Right renal pelvis (tissue), 4 donors: Measurements from ENCODE around the gene LIMS2. TPM values are rescaled to one million over a fixed set of nuclear protein-coding genes. Genes with fewer than 3 reads are reported as not detected.

Source experiments
- DNase-seq, 4 donors: peaks; one replicate each; pipeline ENCODE4 v3.0.0-alpha.2; 2013; ENCODE audit warnings: low read depth in 4 of 4, low spot score in 3 of 4, missing footprints in 1 of 4
- polyA plus RNA-seq, 4 donors: library from polyadenylated mRNA; unstranded; fragments of 120-200 nt; gene quantifications; one replicate each; pipeline ENCODE4 v1.2.1, GENCODE V29; 2013; ENCODE audit not compliant: insufficient read length in 4 of 4

LIMS2 gene
- polyA plus RNA-seq, 4 donors, result 17.5 to 23.6 (median 21.2) TPM

DNA sequence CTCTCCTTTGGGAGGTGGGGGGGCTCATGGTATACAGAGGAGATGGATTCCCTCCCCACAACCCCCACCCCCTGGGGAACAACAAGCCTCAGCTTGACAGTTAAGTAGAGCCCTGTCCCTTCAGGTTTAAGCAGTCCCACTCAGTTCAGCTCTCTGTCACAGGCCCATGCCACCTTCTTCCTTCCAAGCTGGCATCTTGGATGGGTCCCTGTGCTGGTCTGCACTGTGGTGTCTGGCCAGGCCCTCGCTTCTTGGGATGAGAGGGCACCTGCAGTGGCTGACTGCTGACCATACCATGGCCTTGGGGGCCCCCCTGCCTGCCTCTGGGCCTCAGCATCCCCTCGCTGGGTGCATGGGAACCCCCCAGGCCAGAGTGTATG lies 49.8 kb downstream of the LIMS2 start:
- no peak for DNase-seq

DNA sequence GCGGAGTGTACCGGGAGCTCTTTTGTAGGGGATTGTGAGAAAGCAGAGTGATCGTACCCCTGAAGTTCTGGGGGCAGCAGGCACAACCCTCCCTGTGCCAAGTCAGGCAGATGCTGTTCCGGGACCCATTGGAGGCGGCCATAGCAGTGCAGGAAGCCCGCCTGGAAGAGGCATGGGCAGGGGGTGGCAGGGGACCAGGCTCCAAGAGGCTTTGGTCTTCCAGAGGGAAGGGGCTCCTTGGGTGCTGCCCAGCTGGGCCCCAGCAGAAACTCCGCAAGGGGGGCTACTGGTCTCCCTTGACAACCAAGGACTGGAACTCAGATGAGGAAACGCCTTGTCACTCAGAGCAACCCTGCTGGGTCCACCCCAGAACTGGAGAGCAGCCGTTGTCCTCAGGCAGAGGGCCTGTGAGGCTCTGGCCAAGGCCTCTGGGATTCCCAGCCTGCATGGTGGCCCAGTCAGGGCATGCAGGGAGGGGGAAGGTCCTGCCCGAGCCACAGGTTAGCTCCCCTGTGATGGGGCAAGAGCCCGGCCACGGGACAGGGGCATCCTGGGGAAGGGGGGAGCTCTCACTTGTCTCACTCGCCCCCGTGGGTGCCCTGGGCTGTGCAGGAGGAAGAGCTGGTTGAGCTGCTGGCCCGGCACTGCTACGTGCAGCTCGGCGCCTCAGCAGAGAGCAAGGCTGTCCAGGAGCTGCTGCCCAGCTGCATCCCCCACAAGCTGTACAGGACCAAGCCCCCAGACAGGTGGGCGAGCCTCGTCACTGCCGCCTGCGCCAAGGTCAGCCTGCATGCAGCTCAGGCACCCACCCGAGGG lies 50.4 kb downstream of the LIMS2 start:
- no peak for DNase-seq

DNA sequence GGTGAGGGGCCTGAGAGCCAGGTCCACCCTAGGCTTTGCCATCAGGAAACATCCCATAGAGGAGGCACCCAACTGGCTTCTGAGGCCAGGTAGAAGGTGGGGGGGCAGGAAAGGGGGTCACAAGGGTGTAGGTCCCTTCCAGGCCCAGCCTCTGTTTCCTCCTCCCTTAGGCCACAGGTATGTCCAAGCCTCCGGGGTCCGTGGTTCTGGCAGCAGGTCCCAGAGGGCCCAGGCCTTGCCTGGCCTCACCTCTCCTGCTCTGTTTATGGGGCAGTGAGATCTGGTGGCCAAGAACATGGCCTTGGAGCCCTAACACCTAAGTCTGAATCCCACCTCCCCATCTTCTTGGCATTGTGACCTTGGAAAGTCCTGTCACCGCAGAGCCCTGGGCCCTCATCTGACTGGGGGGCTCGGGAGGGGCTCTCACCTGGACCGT lies 51.0 kb downstream of the LIMS2 start:
- no peak for DNase-seq

DNA sequence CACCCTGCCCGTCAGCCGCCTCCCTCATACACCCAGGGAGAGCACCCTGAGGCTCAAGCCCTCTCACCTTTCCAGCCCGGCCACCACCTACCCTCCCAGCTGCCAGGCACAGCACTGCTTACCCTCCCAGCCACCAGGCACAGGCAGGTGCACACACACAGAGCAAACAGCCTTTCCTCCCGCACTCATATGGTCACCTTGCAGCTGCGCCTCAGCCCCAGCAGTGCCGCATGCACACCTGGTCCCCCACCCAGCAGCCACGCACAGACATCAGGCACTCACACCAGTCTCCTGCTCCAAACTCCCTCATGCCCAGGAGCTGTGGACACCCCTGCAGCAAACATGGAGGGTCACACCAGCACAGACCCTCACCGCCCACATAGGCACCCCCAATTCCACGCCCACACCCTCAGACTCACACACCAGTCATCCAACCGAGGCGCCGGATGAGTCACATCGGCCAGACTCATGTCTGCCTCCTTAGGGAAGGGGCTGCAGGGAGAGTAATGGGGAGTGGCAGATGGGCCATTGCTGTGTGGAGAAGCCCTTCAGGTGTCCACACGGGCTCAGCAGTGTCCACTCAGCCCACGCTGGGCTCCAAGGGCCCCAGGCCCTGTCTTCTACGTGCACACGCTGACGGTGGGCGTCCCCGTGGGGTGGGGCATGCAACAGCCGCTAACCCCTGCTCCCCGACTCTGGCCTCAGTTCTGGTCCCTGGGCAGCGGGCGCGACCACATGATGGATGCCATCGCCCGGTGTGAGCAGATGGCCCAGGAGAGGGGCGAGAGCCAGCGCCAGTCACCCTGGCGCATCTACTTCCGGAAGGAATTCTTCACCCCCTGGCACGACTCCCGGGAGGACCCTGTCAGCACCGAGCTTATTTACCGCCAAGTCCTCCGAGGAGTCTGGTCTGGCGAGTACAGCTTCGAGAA lies 51.7 kb downstream of the LIMS2 start:
- DNase-seq, result no peak

DNA sequence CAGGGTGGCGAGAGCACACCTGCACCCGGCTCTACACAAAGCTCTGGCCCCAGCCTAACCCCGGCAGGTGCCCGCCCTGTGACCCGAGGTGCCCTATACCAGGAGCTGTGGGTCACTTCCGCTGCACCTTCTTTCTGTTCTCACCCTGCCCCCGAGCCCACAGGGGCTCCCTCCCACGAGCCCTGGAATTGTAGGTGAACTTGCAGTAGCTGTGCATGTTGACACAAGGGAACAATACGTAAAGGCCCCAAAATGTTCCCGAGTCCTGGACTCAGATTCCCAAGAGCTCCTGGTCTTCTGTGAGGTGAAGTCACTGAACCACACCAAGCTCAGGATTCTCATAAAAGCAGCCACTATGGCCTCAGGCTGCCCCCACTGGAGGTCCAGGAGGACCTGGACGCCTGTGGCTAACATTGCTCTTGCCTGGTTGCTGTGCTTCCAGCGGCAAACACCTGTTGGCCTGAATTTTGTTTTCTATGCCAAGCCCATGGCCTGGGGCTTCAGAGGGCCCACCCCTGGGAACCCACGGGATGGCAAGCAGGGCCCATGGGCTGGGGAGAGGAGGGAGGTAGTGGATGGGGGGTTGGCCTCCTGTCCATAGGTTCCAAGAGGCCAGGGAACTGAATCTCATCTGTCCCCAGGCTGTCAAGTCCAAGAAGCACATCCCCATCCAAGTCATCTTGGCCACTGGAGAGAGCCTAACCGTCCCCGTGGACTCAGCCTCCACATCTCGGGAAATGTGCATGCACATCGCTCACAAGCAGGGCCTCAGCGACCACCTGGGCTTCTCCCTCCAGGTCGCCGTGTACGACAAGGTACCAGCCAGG lies 52.6 kb downstream of the LIMS2 start:
- no peak for DNase-seq

DNA sequence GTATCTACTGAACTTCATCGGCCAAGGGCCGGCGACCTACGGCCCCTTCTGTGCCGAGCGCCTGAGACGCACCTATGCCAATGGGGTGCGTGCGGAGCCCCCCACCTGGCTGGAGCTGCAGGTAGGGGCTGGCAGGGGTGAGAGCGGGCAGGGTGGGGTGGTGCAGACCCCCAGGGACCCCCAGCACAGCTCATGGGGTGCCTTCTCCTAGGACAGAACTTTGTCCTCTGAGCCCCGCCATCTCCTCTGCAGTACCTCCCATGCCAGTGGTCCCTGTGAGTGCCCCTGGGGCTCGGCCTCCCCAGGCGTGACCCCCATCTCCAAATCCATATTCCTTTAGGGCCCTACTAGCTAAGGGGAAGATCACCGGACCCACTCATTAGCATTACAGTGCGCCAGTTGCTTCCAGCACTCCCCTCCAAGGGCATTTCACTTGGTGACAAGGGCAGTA lies 53.3 kb downstream of the LIMS2 start:
- no peak for DNase-seq

DNA sequence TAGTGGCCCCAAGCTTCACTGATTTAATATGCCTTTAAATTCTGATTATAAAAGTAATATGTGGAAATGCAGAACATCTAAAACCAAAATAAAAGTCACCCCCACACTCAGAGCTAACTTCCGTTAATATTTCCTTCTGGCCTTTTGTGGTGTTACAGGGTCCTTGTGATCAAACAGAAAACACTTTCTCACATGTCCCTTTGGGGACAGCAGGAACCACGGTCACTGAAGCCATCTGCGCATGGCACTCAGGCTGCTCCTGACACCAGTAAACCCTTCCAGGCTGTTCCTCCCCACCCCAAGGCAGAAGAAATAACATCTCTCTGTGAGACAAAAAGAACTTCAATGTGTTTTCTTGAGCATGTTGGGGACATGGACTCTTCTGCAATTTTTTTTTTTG lies 54.5 kb downstream of the LIMS2 start:
- DNase-seq, result no peak

DNA sequence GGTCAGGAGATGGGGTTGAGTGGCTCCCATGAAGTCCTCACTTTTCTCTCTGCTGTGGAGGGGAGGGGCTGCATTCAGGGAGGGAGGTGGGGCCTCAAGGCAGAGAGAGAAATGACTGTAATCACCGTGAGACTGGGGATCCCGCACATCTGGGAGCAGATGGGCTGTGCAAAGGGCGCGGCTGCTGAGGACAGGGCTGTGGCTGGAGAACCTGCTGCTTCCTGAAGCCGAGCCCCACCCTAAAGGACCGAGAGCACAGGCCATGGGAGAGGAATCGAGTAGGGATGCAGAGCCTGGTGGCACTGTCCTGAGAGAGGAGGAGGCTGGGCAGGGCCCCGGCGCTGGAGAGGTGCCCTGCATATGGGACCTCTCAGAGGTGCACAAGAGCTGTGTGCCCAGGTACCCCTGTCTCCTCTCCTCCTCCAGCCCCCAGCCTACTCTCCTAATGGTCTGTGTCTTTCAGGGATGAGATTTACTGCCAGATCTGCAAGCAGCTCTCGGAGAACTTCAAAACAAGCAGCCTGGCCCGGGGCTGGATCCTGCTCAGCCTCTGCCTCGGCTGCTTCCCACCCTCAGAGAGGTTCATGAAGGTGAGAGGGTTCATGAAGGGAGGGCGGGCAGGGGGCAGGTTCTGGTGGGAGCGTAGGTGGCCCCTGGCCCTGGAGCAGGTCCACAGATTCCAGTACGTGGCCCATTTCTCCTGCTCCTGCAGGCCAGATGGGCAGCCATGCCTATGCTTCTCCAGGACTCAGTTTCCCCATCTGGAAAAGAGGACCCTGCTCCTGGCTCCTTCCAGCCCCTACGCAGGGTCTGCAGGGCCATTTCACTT lies 55.2 kb downstream of the LIMS2 start:
- no peak for DNase-seq

DNA sequence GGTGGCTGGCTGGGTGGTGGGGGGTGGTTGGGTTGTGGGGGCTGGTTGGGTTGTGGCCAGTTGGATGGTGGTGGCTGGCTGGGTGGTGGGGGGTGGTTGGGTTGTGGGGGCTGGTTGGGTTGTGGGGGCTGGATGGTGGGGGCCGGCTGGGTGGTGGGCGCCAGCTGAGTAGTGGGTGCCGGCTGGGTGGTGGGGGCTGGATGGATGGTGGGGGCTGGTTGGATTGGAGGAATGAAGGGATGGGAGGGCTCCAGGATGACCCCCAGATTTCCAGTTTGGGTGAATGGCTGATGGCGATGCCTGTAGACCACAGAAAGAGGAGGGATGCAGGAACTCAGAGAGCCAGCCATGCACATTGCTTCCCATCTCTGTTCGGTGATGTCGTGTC lies 56.1 kb downstream of the LIMS2 start:
- no peak for DNase-seq

DNA sequence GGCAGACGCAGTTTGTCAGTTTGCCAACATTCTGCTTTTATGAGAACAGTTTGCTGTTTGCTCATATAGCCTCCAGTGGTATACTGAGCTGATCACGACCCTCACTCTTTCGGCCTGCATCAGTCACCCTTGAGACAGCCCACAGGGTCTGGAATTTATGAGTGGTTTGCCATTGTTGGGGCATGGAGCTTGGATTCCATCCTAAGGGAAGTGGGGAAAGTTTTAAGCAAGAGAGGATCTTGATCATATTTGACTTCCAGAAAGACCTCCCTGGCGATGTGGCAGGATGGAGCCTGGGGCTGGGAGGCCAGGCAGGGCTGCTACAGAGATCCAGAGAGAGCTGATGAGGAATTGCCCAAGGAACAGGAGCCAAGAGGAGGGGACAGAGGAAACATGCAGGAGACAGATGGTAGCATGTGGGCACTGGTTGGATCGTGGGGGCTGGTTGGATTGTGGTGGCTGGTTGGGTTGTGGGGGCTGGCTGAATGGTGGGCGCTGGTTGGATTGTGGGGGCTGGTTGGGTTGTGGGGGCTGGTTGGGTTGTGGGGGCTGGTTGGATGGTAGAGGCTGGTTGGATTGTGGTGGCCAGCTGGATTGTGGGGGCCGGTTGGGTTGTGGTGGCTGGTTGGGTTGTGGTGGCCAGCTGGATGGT lies 56.7 kb downstream of the LIMS2 start:
- DNase-seq, result no peak

DNA sequence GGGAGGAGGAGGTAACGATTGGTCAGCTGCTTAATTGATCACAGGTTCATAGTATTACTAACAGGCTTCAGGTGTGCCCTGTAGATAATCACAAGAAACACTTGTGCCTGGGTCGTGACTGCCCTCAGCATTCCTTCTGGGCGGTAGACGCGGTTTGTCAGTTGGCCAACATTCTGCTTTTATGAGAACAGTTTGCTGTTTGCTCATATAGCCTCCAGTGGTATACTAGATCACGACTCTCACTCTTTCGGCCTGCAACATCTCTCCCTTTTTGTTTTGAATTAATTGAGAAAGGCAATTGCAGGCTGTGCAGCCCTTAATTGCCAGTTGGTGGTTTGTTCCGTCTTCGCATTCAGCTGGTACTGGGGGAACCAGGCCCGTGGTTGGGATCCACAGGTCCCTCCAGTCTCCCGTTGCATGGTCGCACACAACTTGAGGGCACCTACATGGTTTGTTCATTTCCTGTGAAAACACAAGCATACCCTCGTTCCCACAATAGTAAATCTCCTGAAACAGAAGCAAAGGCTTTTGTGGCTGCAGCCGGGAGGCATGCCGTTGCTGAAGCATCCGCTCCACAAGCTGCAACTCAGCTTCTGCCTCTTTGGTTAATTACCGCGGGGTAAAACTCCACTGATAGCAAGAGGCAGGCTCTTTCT lies 59.7 kb downstream of the LIMS2 start:
- no peak for DNase-seq

DNA sequence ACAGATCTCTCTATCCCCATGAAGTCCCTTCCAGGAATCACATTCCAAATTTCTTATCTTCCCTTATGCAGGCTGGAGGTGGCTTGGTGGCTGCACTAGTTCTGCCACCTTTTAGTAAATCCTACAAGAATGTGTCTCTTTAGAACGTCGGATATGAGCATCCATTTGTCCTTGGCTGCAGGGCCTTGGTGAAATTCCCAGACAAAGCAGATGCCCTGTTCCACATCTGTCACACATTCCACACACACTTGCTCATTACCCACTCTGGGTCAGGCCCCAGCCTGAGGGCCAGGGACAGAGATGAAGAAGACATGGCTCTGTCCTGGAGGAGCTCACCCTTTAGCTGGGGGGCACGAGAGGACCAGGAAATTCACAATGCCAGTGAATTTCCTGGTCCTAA lies 60.6 kb downstream of the LIMS2 start:
- DNase-seq, result no peak

DNA sequence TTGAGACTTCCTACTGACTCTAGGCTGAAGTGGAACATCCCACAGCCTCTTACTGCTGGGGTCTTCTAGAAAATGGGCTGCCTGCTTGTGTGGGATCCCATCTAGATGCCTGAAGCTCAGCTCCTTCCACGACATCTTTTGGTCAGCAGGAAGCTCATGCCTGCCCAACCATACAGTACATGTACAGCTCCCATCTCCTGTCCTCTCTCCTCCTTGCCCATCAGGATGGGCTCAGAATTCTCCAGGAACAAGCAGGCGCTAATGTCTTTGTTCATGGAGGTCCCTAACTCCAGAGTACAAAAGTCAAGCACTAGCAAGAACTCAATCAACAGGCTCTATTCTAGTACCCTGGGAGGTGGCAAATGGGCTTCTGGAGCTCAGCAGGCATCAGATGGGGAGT lies 61.1 kb downstream of the LIMS2 start:
- no peak for DNase-seq

DNA sequence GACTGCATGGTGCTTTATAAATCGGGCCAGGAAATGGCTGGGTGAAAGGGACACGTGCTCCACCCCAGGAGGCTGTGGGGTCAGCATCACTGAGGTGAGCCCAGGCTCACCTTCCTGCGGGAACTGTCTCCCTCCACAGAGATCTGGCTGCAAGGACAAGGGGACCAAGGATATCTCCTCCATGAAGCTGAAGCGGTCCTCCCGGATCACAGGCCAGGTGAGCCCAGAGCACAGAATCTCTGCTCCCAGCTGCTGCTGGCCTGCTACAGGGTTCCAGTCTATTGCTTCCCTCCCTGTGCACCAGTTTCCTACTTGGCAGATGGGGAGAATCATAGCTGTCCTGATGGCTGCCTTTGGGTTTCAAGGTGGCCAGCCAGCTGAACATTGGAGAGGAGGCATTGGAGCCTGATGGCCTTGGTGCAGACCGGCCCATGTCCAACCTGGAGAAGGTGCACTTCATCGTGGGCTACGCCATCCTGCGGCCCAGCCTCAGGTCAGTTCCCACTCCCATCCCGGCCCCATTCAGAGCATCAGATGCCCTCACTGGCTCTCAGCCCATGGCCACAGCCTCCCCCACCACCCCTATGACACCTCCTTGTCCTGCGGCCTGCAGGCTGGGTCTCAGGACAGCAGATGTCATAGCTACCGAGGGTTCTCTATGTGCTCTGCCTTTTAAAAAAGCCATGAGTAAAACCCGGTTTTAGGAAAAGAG lies 63.1 kb downstream of the LIMS2 start:
- no peak for DNase-seq

DNA sequence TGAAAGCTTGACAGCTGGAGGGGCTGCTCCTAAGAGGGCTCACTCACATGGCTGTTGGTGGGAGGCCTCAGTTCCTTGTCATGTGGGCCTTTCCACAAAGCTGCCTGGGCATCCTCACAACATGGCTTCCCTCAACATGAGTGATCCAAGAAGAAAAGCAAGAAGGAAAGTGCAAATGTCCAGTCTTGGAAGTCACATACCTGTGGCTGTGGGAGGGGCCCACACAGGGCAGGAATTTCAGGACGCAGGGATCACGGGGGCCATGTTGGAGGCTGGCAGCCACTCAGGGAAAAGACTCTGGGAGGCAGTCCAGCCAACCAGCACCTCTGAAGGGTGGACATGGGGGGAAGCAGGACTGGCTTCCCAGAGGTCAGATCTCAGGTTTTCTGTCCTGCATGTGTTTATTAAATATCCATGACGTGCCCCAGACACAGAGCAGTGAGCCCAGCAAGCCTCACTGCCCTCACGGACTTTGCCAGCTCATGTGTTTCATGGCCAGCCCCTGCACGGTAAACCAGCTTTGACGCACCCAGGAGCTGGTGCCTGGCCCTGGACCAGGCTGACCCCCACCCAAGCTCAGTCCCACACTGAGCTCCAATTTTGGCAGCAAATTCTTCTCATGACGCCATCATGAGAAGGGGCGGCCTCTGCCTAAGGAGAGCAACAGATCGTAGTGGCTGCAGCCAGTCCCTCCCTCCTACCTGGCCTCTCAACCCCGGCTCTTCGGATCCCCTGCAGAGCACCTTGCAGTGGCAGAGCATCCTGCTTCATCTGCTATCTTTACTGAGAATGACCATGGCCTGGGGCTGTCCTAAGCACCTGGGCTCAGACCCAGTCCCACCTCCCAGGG lies 64.0 kb downstream of the LIMS2 start:
- no peak for DNase-seq

DNA sequence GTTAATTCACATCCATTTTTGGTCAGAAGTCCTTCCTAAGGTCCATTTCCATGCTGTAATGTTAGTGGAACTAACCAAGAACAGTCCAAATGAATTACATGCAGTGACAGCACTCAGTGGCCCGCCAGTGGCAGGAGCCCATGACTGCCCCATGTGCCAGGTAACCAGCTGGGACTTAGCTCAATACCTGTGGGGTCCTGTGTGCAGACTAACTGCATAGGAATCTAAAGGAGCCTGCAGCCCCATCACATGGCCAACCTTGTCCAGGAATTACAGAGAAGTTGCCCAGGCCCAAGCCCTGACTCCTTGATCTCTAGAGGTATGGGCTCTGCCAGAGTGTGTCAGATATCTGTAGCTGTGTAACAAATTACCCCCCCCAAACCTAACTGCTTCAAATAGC lies 64.8 kb downstream of the LIMS2 start:
- no peak for DNase-seq

DNA sequence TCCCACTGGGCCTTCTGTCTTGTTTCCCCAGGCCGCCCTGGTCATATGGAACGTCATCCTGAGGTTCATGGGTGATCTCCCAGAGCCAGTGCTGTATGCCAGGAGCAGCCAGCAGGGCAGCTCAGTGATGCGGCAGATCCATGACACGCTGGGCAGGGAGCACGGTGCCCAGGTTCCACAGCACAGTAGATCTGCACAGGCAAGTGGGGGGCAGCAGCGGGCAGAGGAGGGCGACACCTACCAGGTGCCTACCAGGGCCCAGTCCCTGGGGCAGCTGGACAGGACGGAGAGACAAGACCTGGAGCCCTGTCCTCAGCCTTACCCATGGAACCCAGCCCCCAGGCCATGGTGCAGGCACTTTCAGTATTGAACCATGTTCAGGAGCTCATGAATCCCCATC lies 65.5 kb downstream of the LIMS2 start:
- DNase-seq, result no peak
